B cell (primary cell): ENCODE results near the gene PSMG4. TPM values are rescaled to one million over a fixed set of nuclear protein-coding genes. Genes with fewer than 3 reads are reported as not detected.

ENCODE experiments used
- ATAC-seq: fragments of 200-7000 bp; cut with Tn5 transposase; one replicate; pipeline ENCODE4 v1.10.0; 2021; ENCODE audit warnings: low read depth, mild to moderate bottlenecking, moderate number of reproducible peaks, moderate library complexity
- CTCF ChIA-PET: fragments of 350-600 bp; sonication (Branson Sonifier 250); formaldehyde crosslinking; loops from one replicate; lab custom pipeline; 2021; ENCODE audit warnings: antibody characterized with exemption, inconsistent platforms; lab: Charles Lee
- POLR2A ChIA-PET: fragments of 350-600 bp; sonication (Branson Sonifier 250); formaldehyde crosslinking; loops from one replicate; lab custom pipeline; 2021; ENCODE audit warnings: antibody characterized with exemption; lab: Charles Lee
- DNase-seq: peaks from one replicate; pipeline ENCODE4 v3.0.0; 2013
- H2AFZ ChIP-seq: 2 replicates; pipeline ENCODE4 v1.6.1; 2012; ENCODE audit warnings: mild to moderate bottlenecking, low read depth, low read length; ENCODE audit not compliant: insufficient read depth, poor library complexity, severe bottlenecking
- H3K27ac ChIP-seq, 2 donors: 1 replicate in 1 of 2; 2 replicates in 1 of 2; pipeline ENCODE4 v1.5.1; 2012 to 2013; ENCODE audit warnings: low read length in 2 of 2, mild to moderate bottlenecking in 2 of 2, moderate library complexity in 1 of 2
- H3K27me3 ChIP-seq, 4 experiments: fragments of 200-600 bp in 1 of 4; sonication (generic) in 1 of 4; replicated peaks in 1 of 4; 1 replicate in 2 of 4; 2 replicates in 2 of 4; pipeline versions ENCODE4 v1.6.1 to v1.7.0; 2013 to 2016; ENCODE audit warnings: low read length in 3 of 4, mild to moderate bottlenecking in 2 of 4, mixed read lengths in 1 of 4, moderate library complexity in 1 of 4; ENCODE audit not compliant: insufficient read depth in 4 of 4, control insufficient read depth in 3 of 4; ENCODE audit errors: control extremely low read depth in 1 of 4
- H3K36me3 ChIP-seq, 2 experiments: replicated peaks in 1 of 2; 1 replicate in 1 of 2; 2 replicates in 1 of 2; pipeline versions ENCODE4 v1.6.1 to v1.7.1; 2013; ENCODE audit warnings: low read length in 1 of 2; ENCODE audit not compliant: insufficient read depth in 2 of 2, control insufficient read depth in 1 of 2; ENCODE audit errors: control extremely low read depth in 1 of 2, extremely low read depth in 1 of 2
- H3K4me1 ChIP-seq, 2 donors: fragments of 200-600 bp in 1 of 2; sonication (generic) in 1 of 2; 1 replicate in 1 of 2; 2 replicates in 1 of 2; pipeline versions ENCODE4 v1.5.1 to v1.6.1; 2013 to 2017; ENCODE audit warnings: low read length in 2 of 2; ENCODE audit not compliant: control insufficient read depth in 2 of 2, insufficient read depth in 2 of 2
- H3K4me2 ChIP-seq: replicated peaks from 2 replicates; pipeline ENCODE3; 2012; ENCODE audit warnings: mild to moderate bottlenecking, low read depth, low read length; ENCODE audit not compliant: poor library complexity, severe bottlenecking
- H3K4me3 ChIP-seq, 5 experiments: fragments of 200-600 bp in 1 of 5; sonication (generic) in 1 of 5; 1 replicate in 3 of 5; 2 replicates in 2 of 5; pipeline versions ENCODE4 v1.5.1 to v1.7.0; 2011 to 2016; ENCODE audit warnings: low read length in 4 of 5, mild to moderate bottlenecking in 4 of 5, low read depth in 2 of 5, control low read depth in 1 of 5, moderate library complexity in 1 of 5; ENCODE audit not compliant: insufficient read depth in 1 of 5; ENCODE audit errors: control extremely low read depth in 1 of 5, extremely low read depth in 1 of 5
- H3K79me2 ChIP-seq: fragments of 200-600 bp; sonication (generic); one replicate; pipeline ENCODE4 v1.6.0; 2016; ENCODE audit warnings: low read length; ENCODE audit not compliant: control insufficient read depth, insufficient read depth
- H3K9ac ChIP-seq: fragments of 200-600 bp; sonication (generic); 2 replicates; pipeline ENCODE4 v1.6.1; 2017; ENCODE audit warnings: mild to moderate bottlenecking, low read length, moderate library complexity
- H3K9me3 ChIP-seq, 3 donors: one replicate each; pipeline versions ENCODE4 v1.6.1 to v1.7.1; 2013; ENCODE audit warnings: low read length in 2 of 3; ENCODE audit not compliant: control insufficient read depth in 2 of 3, insufficient read depth in 1 of 3; ENCODE audit errors: control extremely low read depth in 1 of 3
- H4K20me1 ChIP-seq: 2 replicates; pipeline ENCODE4 v1.6.0; 2012; ENCODE audit warnings: mild to moderate bottlenecking, low read length; ENCODE audit not compliant: insufficient read depth, control insufficient read depth, poor library complexity, severe bottlenecking
- H3K27ac Mint-ChIP-seq: one replicate; pipeline ENCODE4 v1.8.0; 2021; ENCODE audit warnings: mixed read lengths
- H3K27me3 Mint-ChIP-seq: one replicate; pipeline ENCODE4 v1.8.0; 2021; ENCODE audit warnings: mixed read lengths
- H3K4me1 Mint-ChIP-seq: one replicate; pipeline ENCODE4 v1.8.0; 2021; ENCODE audit warnings: mixed read lengths
- H3K4me3 Mint-ChIP-seq: one replicate; pipeline ENCODE4 v1.8.0; 2021; ENCODE audit warnings: mixed read lengths
- H3K9me3 Mint-ChIP-seq: one replicate; pipeline ENCODE4 v1.8.0; 2022; ENCODE audit warnings: mixed read lengths; ENCODE audit not compliant: insufficient read depth
- EZH2 ChIP-seq: IDR thresholded peaks from 2 replicates; pipeline ENCODE4 v1.6.1; 2012; ENCODE audit warnings: borderline replicate concordance, low read depth, mild to moderate bottlenecking, moderate library complexity, low read length; ENCODE audit not compliant: insufficient read depth, poor library complexity, severe bottlenecking
- WGBS: methylation state at CpG from one replicate; pipeline ENCODE4 v1.1.5; 2013; ENCODE audit warnings: missing lambda C conversion rate; ENCODE audit not compliant: insufficient coverage; 5-methylcytosine and 5-hydroxymethylcytosine counted together
- intact Hi-C: fragments of 100-400 bp; cut with micrococcal nuclease; formaldehyde crosslinking; loops from one replicate; pipeline ENCODE4 v1.10.0; 2022
- polyA plus RNA-seq: library from polyadenylated mRNA; depleted of rRNA; stranded (reverse); fragments of >200 nt; gene quantifications from 2 replicates; pipeline ENCODE4 v1.2.3, GENCODE V29; 2012
- total RNA-seq, 2 donors: library from RNA; stranded (reverse); fragments of 120-200 nt in 1 of 2; gene quantifications; 1 replicate in 1 of 2; 2 replicates in 1 of 2; pipeline versions ENCODE4 v1.2.3 to v1.2.4, GENCODE V29; 2013 to 2022
- TF ChIP-seq, protein P1 (sequence below): fragments of 200-600 bp; IDR thresholded peaks from one replicate; pipeline ENCODE4 v1.8.0; 2022; ENCODE audit warnings: antibody characterized with exemption, mild to moderate bottlenecking

PSMG4 gene
- total and polyA plus RNA-seq, 2 donors (not counting 1 experiment from before 2014, with no cell fraction given) = 31.9 to 42.4 TPM

DNA sequence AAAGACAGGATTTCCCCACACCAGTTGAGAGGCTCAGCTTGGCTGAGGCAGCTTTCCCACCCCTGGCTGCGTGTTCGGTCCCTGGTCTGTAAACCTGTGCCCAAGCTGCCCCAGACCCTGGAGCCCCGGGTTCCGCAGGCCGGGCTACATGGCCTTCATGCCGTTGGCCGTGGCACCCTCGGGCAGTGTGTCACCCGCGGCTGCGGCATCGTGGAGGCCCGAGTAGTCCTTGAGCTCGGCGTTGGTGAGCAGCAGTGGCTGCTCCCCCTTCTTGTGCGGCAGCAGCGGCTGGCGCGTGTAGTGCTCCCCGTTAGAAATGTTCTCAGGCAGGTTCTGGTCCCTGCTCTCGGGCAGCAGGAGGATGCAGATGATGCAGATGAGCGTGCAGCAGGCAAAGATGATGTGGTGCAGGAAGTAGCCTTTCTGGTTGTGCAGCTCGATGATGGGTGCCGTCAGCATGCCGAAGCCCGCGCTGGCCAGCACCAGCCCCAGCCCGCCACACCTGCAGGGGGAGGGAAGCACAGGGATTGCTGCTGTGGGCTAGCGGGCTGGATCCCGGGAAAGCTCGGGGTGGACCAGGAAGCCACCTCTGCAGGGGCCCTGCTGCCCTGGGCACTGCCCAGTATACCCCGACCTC is 14.3 kb downstream of the PSMG4 start:
- Histone ChIP-seq H3K4me3 (no peak overlapping the region), H3K4me1 (no peaks in the 10 kb centered on the region), H3K79me2 (peaks cover 5% of the 10 kb centered on the region), H3K9me3 (no peaks in the 10 kb centered on the region), H2AFZ (no peak overlapping the region), H3K27ac (no peak overlapping the region), H3K4me2 (no peak overlapping the region), H3K9ac (no peak overlapping the region), H3K36me3 (peaks cover 0 to 29% of the 10 kb centered on the region in 2 experiments), H3K27me3 (no peaks in the 10 kb centered on the region), H4K20me1 (peaks cover 41% of the 10 kb centered on the region)
- Mint-ChIP-seq H3K4me1 (no peaks in the 10 kb centered on the region), H3K27me3 (no peaks in the 10 kb centered on the region), H3K4me3 (no peak overlapping the region), H3K9me3 (no peaks in the 10 kb centered on the region), H3K27ac (no peak overlapping the region)
- ChIA-PET POLR2A (no interaction called here), CTCF (interaction anchor here (1.2 to 14.3 kb wide), 3 partner anchors 22 to 459 kb away, joined by 4 to 269 read pairs (median 9); no protein-coding TSS in a partner anchor)
- intact Hi-C loops = no loop called here
- DNase-seq = no peak
- TF ChIP-seq, protein P1, sequence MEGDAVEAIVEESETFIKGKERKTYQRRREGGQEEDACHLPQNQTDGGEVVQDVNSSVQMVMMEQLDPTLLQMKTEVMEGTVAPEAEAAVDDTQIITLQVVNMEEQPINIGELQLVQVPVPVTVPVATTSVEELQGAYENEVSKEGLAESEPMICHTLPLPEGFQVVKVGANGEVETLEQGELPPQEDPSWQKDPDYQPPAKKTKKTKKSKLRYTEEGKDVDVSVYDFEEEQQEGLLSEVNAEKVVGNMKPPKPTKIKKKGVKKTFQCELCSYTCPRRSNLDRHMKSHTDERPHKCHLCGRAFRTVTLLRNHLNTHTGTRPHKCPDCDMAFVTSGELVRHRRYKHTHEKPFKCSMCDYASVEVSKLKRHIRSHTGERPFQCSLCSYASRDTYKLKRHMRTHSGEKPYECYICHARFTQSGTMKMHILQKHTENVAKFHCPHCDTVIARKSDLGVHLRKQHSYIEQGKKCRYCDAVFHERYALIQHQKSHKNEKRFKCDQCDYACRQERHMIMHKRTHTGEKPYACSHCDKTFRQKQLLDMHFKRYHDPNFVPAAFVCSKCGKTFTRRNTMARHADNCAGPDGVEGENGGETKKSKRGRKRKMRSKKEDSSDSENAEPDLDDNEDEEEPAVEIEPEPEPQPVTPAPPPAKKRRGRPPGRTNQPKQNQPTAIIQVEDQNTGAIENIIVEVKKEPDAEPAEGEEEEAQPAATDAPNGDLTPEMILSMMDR = no peak
- TF ChIP-seq EZH2 = no peak
- no peak for ATAC-seq
- 97% methylated on average over 28 of the region's 32 CpGs for WGBS

DNA sequence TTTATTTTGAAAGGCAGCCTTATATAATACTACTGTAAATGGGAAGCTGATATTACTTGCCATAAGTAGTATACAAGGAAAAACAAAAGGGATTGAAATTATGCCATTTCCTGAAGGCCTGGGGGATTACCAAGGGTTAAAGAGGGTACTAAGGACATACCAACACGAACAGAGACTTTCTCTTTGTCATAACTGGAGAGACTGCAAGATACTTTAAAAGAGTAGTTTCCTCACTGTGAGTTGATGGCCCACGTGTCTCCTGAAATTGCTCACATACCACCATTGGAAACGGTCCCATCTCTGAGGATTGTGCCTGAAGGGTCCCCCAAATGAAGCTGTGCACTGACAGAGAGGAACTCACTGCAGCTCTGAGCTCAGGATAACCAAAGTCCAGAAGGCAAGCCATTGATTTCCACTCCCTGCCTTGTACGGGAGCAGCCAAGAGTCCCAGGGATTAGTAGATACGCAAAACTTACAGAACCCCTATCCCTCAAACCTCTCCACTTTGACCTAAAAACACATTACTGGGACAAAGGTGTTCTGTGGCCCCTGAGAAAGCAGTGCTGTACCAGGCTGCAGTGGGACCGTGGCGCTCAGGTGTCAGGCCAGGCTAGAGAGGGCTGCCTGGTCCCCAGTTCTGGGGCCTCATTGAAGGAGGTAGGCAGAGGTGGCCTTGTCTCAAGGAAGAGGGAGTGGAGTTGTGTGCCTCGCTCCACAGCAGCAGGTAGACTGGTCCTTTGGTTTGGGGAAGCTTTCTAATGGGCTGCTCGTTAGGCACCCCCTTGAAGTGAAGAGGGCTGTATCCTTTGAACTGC is 15.2 kb downstream of the PSMG4 start:
- Histone ChIP-seq H3K9ac (no peak overlapping the region), H3K9me3 (no peaks in the 10 kb centered on the region), H3K4me2 (no peak overlapping the region), H3K36me3 (peaks cover 0 to 29% of the 10 kb centered on the region in 2 experiments), H3K27ac (no peak overlapping the region), H3K4me1 (no peaks in the 10 kb centered on the region), H3K79me2 (peaks cover 4% of the 10 kb centered on the region), H4K20me1 (peaks cover 37% of the 10 kb centered on the region), H2AFZ (no peak overlapping the region), H3K27me3 (no peaks in the 10 kb centered on the region), H3K4me3 (no peak overlapping the region)
- Mint-ChIP-seq H3K9me3 (no peaks in the 10 kb centered on the region), H3K27me3 (no peaks in the 10 kb centered on the region), H3K4me1 (no peaks in the 10 kb centered on the region), H3K4me3 (no peak overlapping the region), H3K27ac (no peak overlapping the region)
- WGBS = 94% methylated on average over 8 of the region's 9 CpGs
- CTCF ChIA-PET = interaction anchor here (3.4 to 14.3 kb wide), 2 partner anchors 458 to 705 kb away, joined by 9 to 269 read pairs; no protein-coding TSS in a partner anchor
- intact Hi-C loops = no loop called here
- DNase-seq (no peak), ATAC-seq (no peak)
- TF ChIP-seq, protein P1 = no peak
- no peak for TF ChIP-seq EZH2
- POLR2A ChIA-PET = no interaction called here
